A549 (cell line): ENCODE data around the gene INPP5A.

Experiments
- CEBPB ChIP-seq, 2 experiments: fragments of >200 bp in 1 of 2; sonication (Bioruptor Twin) in 1 of 2; formaldehyde crosslinking in 1 of 2; IDR thresholded peaks; 2 replicates each; pipeline ENCODE4 v1.6.1; 2012 to 2016
- CTCF ChIP-seq: fragments of >200 bp; sonication (Bioruptor Twin); formaldehyde crosslinking; IDR thresholded peaks from 3 replicates; pipeline ENCODE4 v1.5.1; 2016
- EP300 ChIP-seq, 2 experiments: fragments of >200 bp; sonication (Bioruptor Twin); formaldehyde crosslinking; IDR thresholded peaks; 2 replicates in 1 of 2; 3 replicates in 1 of 2; pipeline ENCODE4 v1.6.1; 2016 to 2017
- FOSL2 ChIP-seq, 2 experiments: fragments of 450-650 bp in 1 of 2; fragments of >200 bp in 1 of 2; sonication (Bioruptor Twin) in 1 of 2; formaldehyde crosslinking; IDR thresholded peaks; 2 replicates each; pipeline versions ENCODE4 v1.5.0 to v1.6.1; 2016 to 2020; ENCODE audit warnings: mild to moderate bottlenecking in 1 of 2, moderate library complexity in 1 of 2
- MAZ ChIP-seq: fragments of 150-350 bp; IDR thresholded peaks from 2 replicates; pipeline ENCODE4 v1.6.1; 2014; ENCODE audit warnings: antibody characterized with exemption, low read depth, low read length, borderline replicate concordance
- POLR2A ChIP-seq: IDR thresholded peaks from 2 replicates; pipeline ENCODE4 v1.6.1; 2012; ENCODE audit warnings: mild to moderate bottlenecking, low read length
- POLR2AphosphoS2 ChIP-seq: conservative IDR thresholded peaks from 2 replicates; pipeline ENCODE4 v1.6.1; 2012; ENCODE audit warnings: low read length, improper control_type of control experiment, inconsistent platforms
- REST ChIP-seq: fragments of 200-600 bp; sonication (generic); IDR thresholded peaks from 2 replicates; pipeline ENCODE4 v1.6.1; 2016; ENCODE audit warnings: antibody characterized with exemption, mild to moderate bottlenecking, moderate library complexity
- RFX5 ChIP-seq: fragments of 450-650 bp; IDR thresholded peaks from 2 replicates; pipeline ENCODE4 v1.7.1; 2014; ENCODE audit warnings: antibody characterized with exemption, mild to moderate bottlenecking, moderate library complexity
- SMC3 ChIP-seq: fragments of >200 bp; sonication (Bioruptor Twin); formaldehyde crosslinking; IDR thresholded peaks from 3 replicates; pipeline ENCODE4 v1.6.1; 2018; ENCODE audit warnings: inconsistent platforms
- TP53 ChIP-seq: fragments of 250-450 bp; sonication (Bioruptor Pico); IDR thresholded peaks from 2 replicates; pipeline ENCODE4 v1.5.0; 2021; ENCODE audit warnings: mild to moderate bottlenecking, moderate library complexity
- TF ChIP-seq, protein P1 (sequence below): fragments of 450-650 bp; IDR thresholded peaks from 2 replicates; pipeline ENCODE4 v1.6.1; 2014; ENCODE audit warnings: antibody characterized with exemption

- no peak for TF ChIP-seq CTCF
- no peak for TF ChIP-seq SMC3
- no peak for TF ChIP-seq REST
- no peak for TF ChIP-seq EP300 (IDR thresholded peaks at IDR 0.05)
- TF ChIP-seq POLR2A = no peak
- no peak for TF ChIP-seq CEBPB (IDR thresholded peaks at IDR 0.05)
- no peak for TF ChIP-seq POLR2AphosphoS2
- TF ChIP-seq TP53 (CRISPR knock-in tag) = no peak
- TF ChIP-seq, protein P1, sequence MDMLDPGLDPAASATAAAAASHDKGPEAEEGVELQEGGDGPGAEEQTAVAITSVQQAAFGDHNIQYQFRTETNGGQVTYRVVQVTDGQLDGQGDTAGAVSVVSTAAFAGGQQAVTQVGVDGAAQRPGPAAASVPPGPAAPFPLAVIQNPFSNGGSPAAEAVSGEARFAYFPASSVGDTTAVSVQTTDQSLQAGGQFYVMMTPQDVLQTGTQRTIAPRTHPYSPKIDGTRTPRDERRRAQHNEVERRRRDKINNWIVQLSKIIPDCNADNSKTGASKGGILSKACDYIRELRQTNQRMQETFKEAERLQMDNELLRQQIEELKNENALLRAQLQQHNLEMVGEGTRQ = no peak
- TF ChIP-seq FOSL2 (IDR thresholded peaks at IDR 0.05) = no peak
- no peak for TF ChIP-seq FOSL2 (CRISPR knock-in tag; IDR thresholded peaks at IDR 0.05)
- TF ChIP-seq MAZ = no peak
- TF ChIP-seq RFX5 = no peak
These were observed 79.6 kb downstream of the INPP5A start for GRCh38 chr10:132616996-132617736.
